Stimulated activated CD8-positive, alpha-beta memory T cell treated with anti-CD3 and anti-CD28 coated beads, Interleukin-7, amount 100 ng/mL, for 48 hours (primary cell): ENCODE data around the gene CEP295NL.
"Not testable (repeated sequence)": the region's sequence is repeated elsewhere in the genome, so short reads cannot be mapped to it uniquely, and the experiment has no call there.

Source experiments
- DNase-seq, 2 donors: peaks; one replicate each; pipeline ENCODE4 v3.0.0-alpha.2; 2020; ENCODE audit warnings: low read depth in 1 of 2; ENCODE audit errors: extremely low read depth in 1 of 2

CEP295NL gene

DNA sequence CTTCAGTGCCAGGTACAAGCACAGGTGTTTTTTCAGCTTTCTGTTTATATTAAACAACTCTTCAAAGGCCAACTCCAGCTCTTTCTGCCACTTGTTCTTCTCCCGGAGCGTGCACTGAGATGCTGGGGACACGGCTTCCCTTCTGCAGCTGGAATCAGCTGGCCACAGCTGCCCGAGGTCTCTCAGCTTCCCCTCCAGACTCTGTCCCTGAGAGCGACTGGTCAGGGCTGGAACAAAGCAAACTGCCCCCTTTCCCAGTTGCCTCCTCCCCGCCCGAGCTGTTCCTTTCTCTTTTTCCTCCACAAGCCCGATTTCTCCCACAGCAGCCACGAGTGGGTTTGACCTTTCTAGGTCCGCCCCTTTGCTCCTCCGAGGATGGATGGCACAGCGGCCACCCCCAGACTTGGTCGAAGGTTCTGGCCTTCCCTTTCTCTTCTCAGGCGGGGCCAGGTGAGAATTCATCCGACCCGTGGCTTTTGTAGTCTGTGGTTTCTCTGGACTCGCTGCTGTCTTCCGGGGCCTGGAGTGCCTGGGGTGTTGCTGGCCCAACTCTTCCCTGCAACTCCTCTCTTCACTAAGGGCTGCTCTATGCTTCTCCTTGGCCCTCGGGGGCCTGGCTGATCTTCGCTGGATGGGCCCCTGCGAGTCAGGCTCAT is 11.5 kb downstream of the CEP295NL start:
- no peak for DNase-seq

DNA sequence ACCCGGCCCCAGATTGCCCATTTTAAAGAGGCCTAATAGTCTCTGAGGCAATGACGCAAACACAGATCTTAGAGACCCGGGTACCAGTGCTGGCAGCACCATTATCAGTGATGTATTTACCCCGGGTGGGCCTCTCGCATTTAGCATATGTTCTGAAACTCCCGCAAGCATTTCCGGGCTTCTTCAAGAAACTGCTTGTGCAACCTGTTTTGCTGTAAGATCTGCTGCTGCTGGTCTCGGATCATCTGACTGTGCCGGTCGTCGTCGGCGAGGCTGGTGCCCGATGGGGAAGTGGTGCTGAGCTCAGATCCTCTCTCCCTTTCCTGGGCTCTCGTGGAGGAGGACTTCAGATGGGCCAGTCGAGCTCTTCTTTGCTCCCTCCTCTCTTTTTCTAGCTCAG is 12.5 kb downstream of the CEP295NL start:
- peak in 1 of 2 donors; percentile 28 for DNase-seq

DNA sequence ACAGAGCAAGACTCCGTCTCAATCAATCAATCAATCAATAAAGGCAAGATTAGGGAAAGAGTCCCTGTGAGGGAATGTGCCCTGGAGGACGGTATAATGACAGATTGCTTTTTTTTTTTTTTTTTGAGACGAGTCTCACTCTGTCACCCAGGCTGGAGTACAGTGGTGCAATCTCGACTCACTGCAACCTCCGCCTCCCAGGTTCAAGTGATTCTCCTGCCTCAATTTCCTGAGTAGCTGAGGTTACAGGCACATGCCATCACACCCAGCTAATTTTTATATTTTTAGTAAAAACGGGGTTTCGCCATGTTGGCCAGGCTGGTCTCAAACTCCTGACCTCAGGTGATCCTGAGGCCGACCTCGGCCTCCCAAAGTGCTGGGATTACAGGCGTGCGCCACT is 12.9 kb downstream of the CEP295NL start:
- DNase-seq = not testable (repeated sequence)

DNA sequence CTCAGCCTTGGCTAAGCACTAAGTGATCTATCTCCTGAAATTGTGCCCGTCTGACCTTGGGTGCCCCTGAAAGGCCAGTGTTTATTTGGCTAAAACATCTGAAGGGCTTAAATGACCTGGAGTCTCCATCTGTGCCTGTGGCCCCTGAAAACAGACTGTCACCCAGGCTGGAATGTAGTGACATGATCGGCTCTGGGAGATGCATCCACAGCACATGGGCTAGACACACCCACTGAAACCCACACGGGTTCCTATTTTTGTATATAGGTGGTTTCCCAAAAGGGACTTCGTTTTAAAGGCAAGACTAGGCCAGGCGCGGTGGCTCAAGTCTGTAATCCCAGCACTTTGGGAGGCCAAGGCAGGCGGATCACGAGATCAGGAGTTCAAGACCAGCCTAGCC is 13.5 kb downstream of the CEP295NL start:
- DNase-seq = no peak

DNA sequence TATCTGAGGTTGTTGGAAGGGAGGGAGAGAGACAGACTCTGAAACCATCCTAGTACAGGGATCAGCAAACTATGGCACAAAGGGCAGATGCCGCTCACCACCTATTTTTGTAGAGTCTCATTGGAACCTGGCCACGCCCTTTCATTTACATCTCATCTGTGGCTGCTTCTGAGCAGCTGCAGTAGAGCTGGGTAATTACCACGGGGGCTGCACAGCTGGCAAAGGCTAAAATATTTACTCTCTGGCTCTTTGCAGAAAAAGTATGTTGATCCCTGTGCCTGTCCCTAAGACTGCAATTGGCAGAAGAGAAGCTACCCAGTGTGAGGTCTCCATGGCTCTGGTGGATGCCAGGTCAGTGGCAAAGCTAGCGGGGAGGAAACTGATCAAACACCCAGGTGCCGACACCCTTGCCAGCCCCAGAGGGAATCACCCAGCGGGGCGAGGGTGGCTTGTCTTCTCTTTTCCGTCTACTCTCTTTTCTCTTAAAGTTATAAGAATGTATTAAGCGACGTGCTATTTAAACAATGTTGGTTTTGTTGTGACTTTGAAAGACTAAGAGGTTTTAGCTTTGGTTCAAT is 14.0 kb downstream of the CEP295NL start:
- no peak for DNase-seq

DNA sequence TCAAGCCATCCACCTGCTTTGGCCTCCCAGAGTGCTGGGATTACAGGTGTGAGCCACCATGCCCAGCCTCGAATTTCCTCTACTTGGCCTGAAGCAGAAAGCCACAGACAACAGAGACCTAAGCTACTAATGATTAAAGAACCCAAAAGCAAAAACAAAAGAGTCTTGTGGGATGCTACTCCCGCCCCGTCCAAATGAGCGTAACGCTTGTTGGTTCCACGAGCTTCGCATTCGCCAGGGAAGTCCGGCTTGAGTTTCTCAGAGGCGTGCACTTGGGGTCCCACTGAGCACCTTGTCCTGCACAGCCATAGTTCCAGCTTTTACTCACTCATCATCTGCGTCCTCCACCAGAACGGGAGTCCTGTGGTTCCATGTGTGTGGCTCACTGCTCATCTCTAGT is 16.0 kb downstream of the CEP295NL start:
- DNase-seq = no peak

DNA sequence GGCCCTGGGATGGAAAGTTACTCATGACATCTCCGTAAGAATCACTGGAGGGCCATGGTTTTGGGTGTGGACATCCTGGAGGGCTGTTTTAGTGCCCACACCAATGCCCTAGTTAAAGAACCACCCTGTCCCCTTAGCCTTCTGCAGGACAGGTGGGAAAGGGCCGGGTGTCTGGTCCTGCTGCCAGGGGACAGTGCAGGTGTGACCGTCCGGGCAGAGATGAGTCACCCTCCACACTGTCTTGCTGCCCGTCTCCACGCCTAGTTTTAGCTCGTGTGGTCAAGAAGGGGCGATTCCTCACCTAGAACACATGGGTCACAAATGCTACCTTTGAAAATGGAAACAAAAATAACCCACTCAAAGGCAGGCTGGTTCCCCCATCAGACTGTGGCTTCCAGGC is 17.0 kb downstream of the CEP295NL start:
- no peak for DNase-seq

DNA sequence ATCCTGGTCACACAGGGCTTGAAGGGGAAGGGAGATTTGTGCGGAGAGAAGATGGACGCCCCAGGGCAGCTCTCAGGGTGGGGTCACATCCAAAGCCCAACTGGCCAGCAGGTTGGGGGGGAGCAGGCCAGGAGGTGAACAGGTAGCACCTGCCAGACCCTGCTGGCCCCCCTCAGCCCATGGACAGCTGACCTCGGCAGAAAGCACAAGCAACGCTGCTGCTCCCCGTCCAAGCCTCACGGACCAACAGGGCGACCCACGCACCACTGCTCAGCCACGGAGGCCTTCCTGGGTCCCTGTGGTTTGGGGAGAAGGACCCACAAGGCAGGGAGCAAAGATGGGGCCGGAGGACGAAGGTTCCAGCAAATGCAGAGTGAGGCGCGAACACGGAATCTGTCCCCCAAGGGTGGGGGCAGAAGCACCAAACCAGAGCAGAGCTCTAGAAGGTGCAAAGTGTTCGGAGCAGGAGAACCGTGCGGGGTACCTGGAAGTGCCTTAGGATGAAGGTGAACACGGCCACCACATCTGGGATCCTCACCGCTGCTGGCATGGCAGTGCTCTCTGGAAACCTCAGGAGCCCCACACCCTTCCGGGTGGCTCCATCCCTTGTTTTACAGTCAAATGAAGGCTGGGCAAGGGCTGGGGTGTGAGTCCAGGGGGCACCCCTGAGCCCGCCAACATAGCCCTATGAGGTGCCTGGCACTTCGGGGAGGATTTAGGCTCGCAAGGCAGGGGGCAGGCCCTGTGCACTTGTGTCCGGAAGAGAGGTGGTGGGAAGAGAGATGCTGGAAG is 17.9 kb downstream of the CEP295NL start:
- no peak for DNase-seq

DNA sequence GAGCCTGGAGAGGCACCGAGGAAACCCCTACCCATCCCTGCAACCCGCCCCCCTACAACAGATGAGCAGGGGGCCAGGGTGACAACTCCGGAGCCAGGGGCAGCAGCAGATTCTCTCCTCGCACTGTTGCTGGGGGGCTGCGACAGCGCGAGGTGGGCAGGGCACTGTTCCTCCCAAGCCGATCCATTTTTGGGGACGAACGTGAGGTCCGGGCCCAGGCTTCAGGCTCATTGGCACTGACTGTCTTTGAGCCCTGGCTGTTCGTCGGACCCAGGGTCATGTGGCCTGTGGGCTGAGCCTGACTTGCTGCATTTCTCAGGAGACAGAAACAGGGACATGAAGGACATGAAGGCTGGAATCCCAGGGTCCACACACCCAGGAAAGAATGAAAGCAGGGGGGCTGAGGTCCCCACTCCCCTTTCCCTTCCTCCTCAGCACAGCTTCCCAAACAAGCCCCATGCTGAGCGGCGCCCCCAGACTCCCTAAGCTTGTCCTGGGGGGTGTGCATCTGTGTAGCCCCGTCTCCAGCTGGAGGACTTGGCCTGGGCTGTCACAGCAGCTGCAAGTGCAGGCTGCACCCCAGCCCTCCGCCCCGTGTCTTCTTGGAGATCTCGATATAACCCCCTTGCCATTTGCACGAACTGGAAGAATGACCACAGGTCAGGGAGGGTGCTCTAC is 18.7 kb downstream of the CEP295NL start:
- DNase-seq = no peak

DNA sequence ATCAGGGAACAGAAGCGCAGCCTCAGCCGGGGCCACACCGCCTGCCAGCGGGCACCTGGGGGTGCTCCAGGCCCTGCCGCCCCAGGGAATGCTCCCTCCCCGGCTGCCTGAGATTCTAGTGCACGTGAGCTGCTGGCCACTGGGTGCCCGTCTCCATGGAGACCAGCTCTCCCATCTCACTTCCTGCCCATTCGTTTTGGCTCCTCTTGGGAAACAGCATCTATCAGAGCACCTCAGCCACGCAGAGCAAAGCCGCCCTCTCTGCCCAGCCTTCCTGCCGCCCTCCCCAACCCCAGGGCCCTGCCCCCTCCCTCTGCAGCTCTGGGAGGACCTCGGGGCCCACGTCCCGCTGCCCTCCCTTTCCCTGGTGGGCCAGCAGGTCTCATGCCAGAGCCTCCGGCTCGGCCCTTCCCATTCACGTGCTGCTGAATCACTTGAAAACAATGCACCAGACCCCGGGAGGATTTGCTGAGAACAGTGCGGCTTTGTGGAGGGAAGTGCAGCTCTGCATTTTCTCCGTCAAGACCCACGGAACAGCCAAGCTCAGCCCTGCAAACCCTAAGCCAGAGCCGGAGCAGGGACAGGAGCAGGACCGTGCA is 19.4 kb downstream of the CEP295NL start:
- no peak for DNase-seq

DNA sequence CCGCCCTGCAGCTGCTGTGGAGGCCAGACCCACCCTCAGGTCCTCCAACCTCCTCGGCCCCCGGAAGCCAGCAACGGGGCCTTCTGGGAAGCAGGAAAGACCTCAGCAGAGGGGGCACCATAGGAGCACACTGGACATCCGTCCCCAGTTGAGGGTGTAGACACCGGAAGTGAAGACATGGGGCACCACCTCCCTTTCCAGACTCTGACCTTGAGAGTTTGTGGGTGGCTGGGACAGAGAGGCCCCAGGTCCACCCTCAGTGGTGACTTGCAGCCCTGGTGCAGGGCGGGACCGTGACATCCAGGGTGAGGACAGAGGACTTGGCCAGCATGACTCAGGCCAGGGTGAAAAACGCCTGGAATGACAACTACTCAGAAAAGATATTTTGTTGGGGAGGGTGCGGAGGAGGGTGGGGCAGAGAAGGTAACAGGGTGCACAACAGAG is 19.9 kb downstream of the CEP295NL start:
- DNase-seq = no peak

DNA sequence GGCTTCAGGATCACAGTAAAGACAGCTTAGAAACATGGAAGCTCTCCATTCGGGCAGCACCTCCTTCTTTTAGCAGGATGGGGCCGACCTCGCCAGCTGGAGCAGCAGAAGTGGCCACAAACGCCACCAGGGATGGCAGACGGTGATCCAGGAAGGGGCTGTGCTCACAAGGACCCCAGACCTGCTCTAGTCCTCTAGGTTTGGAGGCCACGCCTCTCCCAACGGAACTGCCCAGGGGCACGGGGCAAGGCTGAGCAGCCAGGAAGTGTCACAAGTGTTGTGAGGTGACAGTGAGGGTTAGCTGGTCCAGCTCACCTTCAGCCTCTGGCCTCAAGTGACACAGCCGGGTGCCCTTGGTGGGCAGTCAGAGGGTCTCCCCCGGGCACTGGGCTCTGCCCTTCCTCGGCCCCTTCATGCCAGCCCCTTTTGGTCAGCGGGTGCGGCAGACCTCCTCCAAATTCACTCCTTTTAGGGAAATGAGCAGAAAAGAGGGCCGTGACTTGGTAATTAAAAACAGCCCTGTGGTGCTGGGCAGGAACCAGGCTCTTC is 20.4 kb downstream of the CEP295NL start:
- DNase-seq = no peak

DNA sequence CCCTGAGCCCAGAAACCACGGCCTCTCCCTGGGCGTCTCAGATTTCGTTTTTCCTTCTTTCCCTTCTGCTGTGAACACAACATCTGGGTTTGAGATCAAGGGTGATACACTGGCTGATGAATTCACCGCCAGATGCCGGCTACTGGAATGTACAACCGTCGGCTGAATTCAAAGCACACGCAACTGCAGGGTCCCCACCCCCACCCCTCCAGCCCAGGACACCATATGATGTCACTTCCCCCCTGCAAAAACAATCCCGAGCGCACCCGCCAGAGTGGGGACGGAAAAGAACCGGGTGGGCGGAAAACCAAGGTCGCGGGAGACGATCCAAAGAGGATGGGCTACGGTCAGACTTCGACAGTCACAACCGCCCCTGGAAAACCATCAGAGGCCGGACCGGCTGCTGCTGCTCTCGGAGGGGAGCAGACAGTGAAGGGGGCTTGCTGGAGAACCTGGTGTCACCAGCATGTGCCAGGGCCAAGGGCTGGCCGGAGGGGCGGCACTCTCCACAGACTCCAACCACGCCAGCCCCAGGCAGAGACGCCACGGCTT is 23.3 kb downstream of the CEP295NL start:
- peak in 1 of 2 donors; percentile 16 for DNase-seq

DNA sequence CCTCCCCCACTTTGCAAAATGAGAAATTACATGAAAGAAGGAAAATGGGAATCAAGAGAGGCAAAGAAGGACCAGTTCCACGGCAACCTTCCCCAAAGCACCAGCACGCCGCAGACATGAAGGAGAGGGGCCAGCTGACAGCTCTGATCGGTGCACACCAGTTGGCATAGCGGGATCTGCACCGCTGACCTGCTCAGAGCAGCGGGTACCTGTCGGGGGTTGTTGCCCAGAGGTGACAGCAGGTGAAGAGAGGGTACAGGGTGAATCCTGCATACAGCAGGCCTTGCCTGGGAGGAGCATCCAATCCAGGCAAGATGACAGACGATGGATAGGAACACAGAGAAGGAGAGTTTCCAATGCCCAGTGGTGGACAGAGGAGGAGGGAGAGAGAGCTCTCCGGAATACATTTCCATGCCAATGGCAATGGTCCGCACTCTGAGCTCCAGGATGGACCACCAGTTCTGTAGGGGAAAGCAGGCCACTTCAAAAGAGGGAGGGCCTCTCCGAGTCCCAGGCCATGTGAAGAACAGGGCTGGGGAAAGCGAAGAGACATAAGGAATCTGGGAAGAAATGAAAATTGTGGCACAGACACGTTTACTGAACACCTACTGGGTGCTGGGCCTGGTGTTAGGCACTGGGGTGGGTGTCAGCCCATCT is 24.0 kb downstream of the CEP295NL start:
- no peak for DNase-seq

DNA sequence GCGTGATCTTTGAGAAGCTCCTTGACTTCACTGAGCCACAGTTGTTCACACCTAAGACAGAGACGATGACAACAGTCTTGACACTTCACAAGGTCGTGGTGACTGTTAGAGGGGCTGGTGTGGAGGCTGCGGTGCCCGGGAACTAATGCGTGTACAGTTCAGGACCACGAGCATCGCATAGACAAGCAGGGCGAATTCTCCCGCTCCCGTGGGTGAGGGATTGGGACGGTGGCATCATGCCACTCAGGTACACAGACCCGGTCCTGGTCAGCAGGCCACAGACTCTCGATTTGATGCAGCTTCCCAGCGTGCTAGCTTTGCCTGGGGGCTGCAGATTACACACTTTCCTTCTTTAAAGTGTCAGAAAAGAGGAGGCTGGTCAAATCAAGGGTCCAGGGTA is 24.7 kb downstream of the CEP295NL start:
- DNase-seq = no peak

DNA sequence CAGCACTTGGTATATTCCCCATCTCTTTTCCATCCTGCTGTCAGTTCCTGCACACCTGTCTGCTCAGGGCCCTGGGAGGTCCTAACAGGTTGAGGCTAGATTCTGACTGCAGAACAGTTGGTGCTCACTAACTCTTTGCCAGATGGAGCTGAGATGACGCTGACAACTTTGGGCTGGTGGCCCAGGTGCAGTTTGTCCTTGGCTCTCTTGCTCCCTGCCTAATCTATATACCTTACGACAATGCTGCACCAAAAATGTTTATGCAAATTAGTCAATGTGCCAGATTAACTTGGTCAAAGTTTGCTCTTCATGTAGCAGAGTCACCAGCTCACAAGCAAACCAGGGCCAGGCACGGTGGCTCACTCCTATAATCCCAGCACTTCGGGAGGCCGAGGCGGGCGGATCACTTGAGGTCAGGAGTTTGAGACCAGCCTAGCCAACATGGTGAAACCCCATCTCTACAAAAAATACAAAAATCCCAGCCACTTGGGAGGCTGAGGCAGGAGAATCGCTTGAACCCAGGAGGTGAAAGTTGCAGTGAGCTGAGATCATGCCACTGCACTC is 26.0 kb downstream of the CEP295NL start:
- not testable (repeated sequence) for DNase-seq

DNA sequence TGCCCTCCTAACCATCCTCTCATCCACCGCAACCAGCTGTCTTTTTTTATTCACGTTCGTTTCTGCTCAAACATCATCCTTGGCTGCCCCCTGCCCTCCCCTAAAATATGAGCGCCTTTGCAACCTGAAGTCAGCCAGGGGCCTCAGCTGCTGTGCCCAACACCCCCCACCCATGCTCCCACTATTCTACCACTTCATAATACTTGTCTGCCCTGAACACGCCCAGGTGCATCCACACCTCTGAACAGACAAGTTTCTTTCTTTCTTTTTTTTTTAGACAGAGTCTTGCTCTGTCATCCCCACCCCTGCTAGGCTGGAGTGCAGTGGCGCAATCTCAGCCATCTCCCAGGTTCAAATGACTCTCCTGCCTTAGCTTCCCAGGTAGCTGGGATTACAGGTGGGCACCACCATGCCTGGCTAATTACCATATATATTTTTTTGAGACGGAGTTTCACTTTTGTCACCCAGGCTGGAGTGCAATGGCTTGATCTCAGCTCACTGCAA is 26.9 kb downstream of the CEP295NL start:
- DNase-seq = no peak

DNA sequence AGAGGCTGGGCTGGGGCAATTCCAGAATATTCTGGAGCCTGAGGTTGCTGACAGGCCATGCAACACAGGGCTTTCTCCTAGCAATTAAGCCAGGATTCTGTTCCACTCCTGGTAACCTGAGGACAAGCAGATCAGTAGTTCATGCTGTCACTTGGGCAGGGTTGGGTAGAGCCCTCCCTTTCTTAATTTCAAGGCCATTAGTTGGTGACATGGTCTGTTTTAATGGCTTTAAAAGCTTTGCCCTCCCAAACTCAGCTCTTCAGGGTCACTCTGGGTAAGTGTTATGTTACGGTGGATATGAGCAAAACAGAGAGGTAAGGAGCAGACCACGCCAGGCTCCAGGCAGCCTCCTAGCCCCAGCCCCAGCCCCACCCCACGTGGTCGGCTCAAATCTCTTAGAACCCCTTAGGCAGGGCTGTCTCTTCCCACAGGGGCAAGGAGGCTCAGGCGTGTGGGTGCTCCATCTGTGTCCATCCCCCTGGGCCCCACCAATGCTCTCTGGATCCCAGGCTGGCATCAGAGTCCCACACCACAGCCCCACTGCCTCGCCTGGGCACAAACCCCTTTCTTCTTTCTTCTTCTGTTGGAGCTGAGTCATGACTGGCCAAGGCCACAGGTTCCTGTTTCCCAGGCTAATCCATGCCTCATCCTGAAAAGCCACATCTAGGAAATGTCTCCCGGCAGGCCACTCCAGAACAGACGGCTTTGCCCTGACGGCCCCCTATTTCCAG is 27.5 kb downstream of the CEP295NL start:
- no peak for DNase-seq
